ENCODE data around the gene CHST10. TPM values are rescaled to one million over a fixed set of nuclear protein-coding genes. Genes with fewer than 3 reads are reported as not detected.

The CHST10 gene
- total RNA-seq, 1 experiment from 2014 or later, result 29.7 TPM

GRCh38 chr2:100408941-100409340, 8.5 kb downstream of the CHST10 start:
- no peak for DNase-seq
- Mint-ChIP-seq H3K4me1 (peaks cover 62% of the 10 kb centered on the region in 2 experiments), H3K4me3 (no peak overlapping the region), H3K9me3 (no peaks in the 10 kb centered on the region), H3K27me3 (ENCODE audit: low read depth) (peaks cover 3% of the 10 kb centered on the region), H3K27ac (peak overlapping the region in 1 of 3 experiments; percentile 27; a peak in 1 of 7 replicates), H3K36me3 (ENCODE audit: insufficient read depth in 1 of 3, low read depth in 3 of 3) (peaks cover 29 to 42% (median 42%) of the 10 kb centered on the region in 3 experiments)
- H3K4me2 ChIP-seq (ENCODE audit: insufficient read depth, insufficient read length, low read length), result no peak overlapping the region
- no CpG with 5 or more reads among the region's 8 CpGs for WGBS (ENCODE audit: extremely low coverage, insufficient read length, low lambda C conversion rate)
- H3T11ph ChIP-seq (ENCODE audit: low read length), result no peak overlapping the region
- H2BK120ac ChIP-seq (ENCODE audit: low read depth, low read length, poor library complexity, severe bottlenecking), result no peak overlapping the region
- no peak overlapping the region for H2AK5ac ChIP-seq (ENCODE audit: insufficient read length, low read length)
- H3K27me3 ChIP-seq (ENCODE audit: insufficient read depth, low read length), result no peaks in the 10 kb centered on the region
- H4K5ac ChIP-seq (ENCODE audit: insufficient read length, low read depth, low read length), result no peak overlapping the region
- no peaks in the 10 kb centered on the region for H3K9me3 ChIP-seq (ENCODE audit: control insufficient read depth, low read depth, low read length)
- H2BK12ac ChIP-seq (ENCODE audit: insufficient read length, low read depth, low read length), result no peak overlapping the region
- H3K4me1 ChIP-seq (ENCODE audit: insufficient read depth, low read length), result peaks cover 31% of the 10 kb centered on the region
- no peak overlapping the region for H2BK5ac ChIP-seq (ENCODE audit: insufficient read length, low read length)
- no peak overlapping the region for H3K23ac ChIP-seq (ENCODE audit: insufficient read length, low read depth, low read length)
- H3K9ac ChIP-seq (ENCODE audit: extremely low read depth, insufficient read length, low read length), result no peak overlapping the region
- no peak overlapping the region for H3K18ac ChIP-seq (ENCODE audit: insufficient read length, low read depth, low read length)
- H3K4ac ChIP-seq (ENCODE audit: low read depth, low read length), result no peak overlapping the region
- no peak overlapping the region for H4K91ac ChIP-seq (ENCODE audit: insufficient read length, low read depth, low read length)
- H3K56ac ChIP-seq (ENCODE audit: insufficient read length, low read depth, low read length), result no peak overlapping the region
- no peak overlapping the region for H4K8ac ChIP-seq (replicated peaks; ENCODE audit: insufficient read length, low read depth, low read length)
- H3K23me2 ChIP-seq (ENCODE audit: insufficient read length, low read depth, low read length, poor library complexity, severe bottlenecking), result no peaks in the 10 kb centered on the region
- H2AFZ ChIP-seq (ENCODE audit: low read length), result no peak overlapping the region
- TF ChIP-seq CTCF (conservative IDR thresholded peaks at IDR 0.05), result no peak
- no peak overlapping the region for H3K14ac ChIP-seq (ENCODE audit: insufficient read depth, low read length)
- H2BK20ac ChIP-seq (ENCODE audit: low read depth, low read length, poor library complexity, severe bottlenecking), result no peak overlapping the region
- no peaks in the 10 kb centered on the region for H3K79me1 ChIP-seq (ENCODE audit: insufficient read depth, low read depth, low read length, poor library complexity, severe bottlenecking)
- H3K27ac ChIP-seq (ENCODE audit: insufficient read length, low read depth, low read length), result no peak overlapping the region
- H3K79me2 ChIP-seq (ENCODE audit: insufficient read depth, low read length), result peaks cover 4% of the 10 kb centered on the region; the same call in 1 of the 2 replicates
- no peak overlapping the region for H2BK15ac ChIP-seq (ENCODE audit: low read depth, low read length)
- no peaks in the 10 kb centered on the region for H4K20me1 ChIP-seq (ENCODE audit: control insufficient read depth, insufficient read depth, insufficient read length)
